ENCODE data around the gene ADAMTS12. TPM values are rescaled to one million over a fixed set of nuclear protein-coding genes. Genes with fewer than 3 reads are reported as not detected.

ADAMTS12 gene
- total and polyA plus RNA-seq, 3 experiments from 2014 or later: not detected

GRCh38 chr5:33702867-33703266, 188.9 kb downstream of the ADAMTS12 start:
- H3K36me3 ChIP-seq (ENCODE audit: insufficient read depth, low read length): no peaks in the 10 kb centered on the region
- H3K36me3 Mint-ChIP-seq: peaks cover 0 to 5% (median 0%) of the 10 kb centered on the region in 3 donors
- no peak for DNase-seq
- no peak overlapping the region for H3K4me3 Mint-ChIP-seq
- peaks cover 0 to 20% (median 15%) of the 10 kb centered on the region in 5 donors for H3K9me3 Mint-ChIP-seq
- CTCF ChIA-PET: no interaction called here
- POLR2A ChIA-PET: no interaction called here
- no peak overlapping the region for H3K4me3 ChIP-seq (ENCODE audit: low read length)
- H3K9me3 ChIP-seq (ENCODE audit: low read length): no peaks in the 10 kb centered on the region
- peaks cover 6 to 8% of the 10 kb centered on the region in 2 donors for H3K27me3 Mint-ChIP-seq
- H3K27me3 ChIP-seq (ENCODE audit: insufficient read depth, low read length, poor library complexity, severe bottlenecking): no peaks in the 10 kb centered on the region
- no peaks in the 10 kb centered on the region for H3K4me1 Mint-ChIP-seq
- H3K27ac Mint-ChIP-seq: no peak overlapping the region
- H3K4me1 ChIP-seq (ENCODE audit: insufficient read depth, low read length): no peaks in the 10 kb centered on the region
- no peak overlapping the region for H3K27ac ChIP-seq (ENCODE audit: low read depth, low read length)

- Mint-ChIP-seq H3K9me3 (peaks cover 0 to 15% (median 8%) of the 10 kb centered on the region in 5 donors), H3K4me3 (no peak overlapping the region), H3K36me3 (peaks cover 0 to 3% (median 0%) of the 10 kb centered on the region in 3 donors), H3K27ac (no peak overlapping the region), H3K27me3 (peaks cover 6 to 8% of the 10 kb centered on the region in 2 donors), H3K4me1 (no peaks in the 10 kb centered on the region)
- no peak for DNase-seq
- Histone ChIP-seq H3K27me3 (ENCODE audit: insufficient read depth, low read length, poor library complexity, severe bottlenecking) (no peaks in the 10 kb centered on the region), H3K27ac (ENCODE audit: low read depth, low read length) (no peak overlapping the region), H3K9me3 (ENCODE audit: low read length) (no peaks in the 10 kb centered on the region), H3K36me3 (ENCODE audit: insufficient read depth, low read length) (no peaks in the 10 kb centered on the region), H3K4me1 (ENCODE audit: insufficient read depth, low read length) (no peaks in the 10 kb centered on the region), H3K4me3 (ENCODE audit: low read length) (no peak overlapping the region)
- POLR2A ChIA-PET: no interaction called here
- CTCF ChIA-PET: no interaction called here
These were observed 189.8 kb downstream of the ADAMTS12 start for GRCh38 chr5:33701951-33702350.

- DNase-seq: no peak
- Histone ChIP-seq H3K27me3 (ENCODE audit: insufficient read depth, low read length, poor library complexity, severe bottlenecking) (no peaks in the 10 kb centered on the region), H3K27ac (ENCODE audit: low read depth, low read length) (no peak overlapping the region), H3K4me3 (ENCODE audit: low read length) (no peak overlapping the region), H3K9me3 (ENCODE audit: low read length) (no peaks in the 10 kb centered on the region), H3K36me3 (ENCODE audit: insufficient read depth, low read length) (no peaks in the 10 kb centered on the region), H3K4me1 (ENCODE audit: insufficient read depth, low read length) (no peaks in the 10 kb centered on the region)
- CTCF ChIA-PET: no interaction called here
- Mint-ChIP-seq H3K27me3 (peaks cover 2 to 3% of the 10 kb centered on the region in 2 donors), H3K4me1 (no peaks in the 10 kb centered on the region), H3K36me3 (no peaks in the 10 kb centered on the region), H3K9me3 (peaks cover 0 to 8% (median 3%) of the 10 kb centered on the region in 5 donors), H3K27ac (no peak overlapping the region), H3K4me3 (no peak overlapping the region)
- POLR2A ChIA-PET: no interaction called here
These were observed 190.5 kb downstream of the ADAMTS12 start for GRCh38 chr5:33701251-33701650.

- peaks cover 2 to 8% (median 6%) of the 10 kb centered on the region in 5 donors for H3K9me3 Mint-ChIP-seq
- DNase-seq: no peak
- H3K27me3 Mint-ChIP-seq: peaks cover 1 to 2% of the 10 kb centered on the region in 2 donors
- ChIA-PET POLR2A (no interaction called here), CTCF (no interaction called here)
- Histone ChIP-seq H3K4me3 (ENCODE audit: low read length) (no peak overlapping the region), H3K4me1 (ENCODE audit: insufficient read depth, low read length) (no peaks in the 10 kb centered on the region), H3K27ac (ENCODE audit: low read depth, low read length) (no peak overlapping the region), H3K27me3 (ENCODE audit: insufficient read depth, low read length, poor library complexity, severe bottlenecking) (no peaks in the 10 kb centered on the region), H3K36me3 (ENCODE audit: insufficient read depth, low read length) (no peaks in the 10 kb centered on the region), H3K9me3 (ENCODE audit: low read length) (no peaks in the 10 kb centered on the region)
- H3K27ac Mint-ChIP-seq: no peak overlapping the region
- H3K4me1 Mint-ChIP-seq: no peaks in the 10 kb centered on the region
- no peak overlapping the region for H3K4me3 Mint-ChIP-seq
- H3K36me3 Mint-ChIP-seq: no peaks in the 10 kb centered on the region
These were observed 195.4 kb downstream of the ADAMTS12 start for GRCh38 chr5:33696411-33696810.

- H3K4me1 ChIP-seq (ENCODE audit: insufficient read depth, low read length): no peaks in the 10 kb centered on the region
- CTCF ChIA-PET: no interaction called here
These were observed 198.8 kb downstream of the ADAMTS12 start for GRCh38 chr5:33692980-33693379.

GRCh38 chr5:33691856-33692255, 199.9 kb downstream of the ADAMTS12 start:
- Histone ChIP-seq H3K4me1 (ENCODE audit: insufficient read depth, low read length) (no peaks in the 10 kb centered on the region), H3K27me3 (ENCODE audit: insufficient read depth, low read length, poor library complexity, severe bottlenecking) (no peaks in the 10 kb centered on the region), H3K36me3 (ENCODE audit: insufficient read depth, low read length) (no peaks in the 10 kb centered on the region), H3K9me3 (ENCODE audit: low read length) (no peaks in the 10 kb centered on the region), H3K4me3 (ENCODE audit: low read length) (no peak overlapping the region), H3K27ac (ENCODE audit: low read depth, low read length) (no peak overlapping the region)
- DNase-seq: no peak
- Mint-ChIP-seq H3K4me1 (no peaks in the 10 kb centered on the region), H3K36me3 (no peaks in the 10 kb centered on the region), H3K4me3 (no peak overlapping the region), H3K27ac (no peak overlapping the region), H3K27me3 (peaks cover 6% of the 10 kb centered on the region in 2 donors), H3K9me3 (peaks cover 2 to 8% (median 6%) of the 10 kb centered on the region in 5 donors)
- CTCF ChIA-PET: no interaction called here
- POLR2A ChIA-PET: no interaction called here

More at GRCh38 chr5:33692980-33693379, 198.8 kb downstream of the ADAMTS12 start:
- H3K36me3 ChIP-seq (ENCODE audit: insufficient read depth, low read length): no peaks in the 10 kb centered on the region
- Mint-ChIP-seq H3K4me1 (no peaks in the 10 kb centered on the region), H3K27me3 (peaks cover 4 to 6% of the 10 kb centered on the region in 2 donors), H3K4me3 (no peak overlapping the region), H3K9me3 (peaks cover 2 to 8% (median 6%) of the 10 kb centered on the region in 5 donors), H3K27ac (no peak overlapping the region), H3K36me3 (no peaks in the 10 kb centered on the region)
- no peak overlapping the region for H3K27ac ChIP-seq (ENCODE audit: low read depth, low read length)
- H3K4me3 ChIP-seq (ENCODE audit: low read length): no peak overlapping the region
- POLR2A ChIA-PET: no interaction called here
- H3K9me3 ChIP-seq (ENCODE audit: low read length): no peaks in the 10 kb centered on the region
- DNase-seq: no peak
- no peaks in the 10 kb centered on the region for H3K27me3 ChIP-seq (ENCODE audit: insufficient read depth, low read length, poor library complexity, severe bottlenecking)

- CTCF ChIA-PET: no interaction called here
- no peaks in the 10 kb centered on the region for H3K36me3 ChIP-seq (ENCODE audit: insufficient read depth, low read length)
- POLR2A ChIA-PET: no interaction called here
These were observed 201.2 kb downstream of the ADAMTS12 start for GRCh38 chr5:33690374-33691135.

GRCh38 chr5:33688526-33688925, 203.3 kb downstream of the ADAMTS12 start:
- H3K9me3 ChIP-seq (ENCODE audit: low read length): no peaks in the 10 kb centered on the region
- DNase-seq: no peak
- no peak overlapping the region for H3K4me3 ChIP-seq (ENCODE audit: low read length)
- Mint-ChIP-seq H3K9me3 (peaks cover 1 to 2% (median 2%) of the 10 kb centered on the region in 5 donors), H3K36me3 (no peaks in the 10 kb centered on the region), H3K4me1 (no peaks in the 10 kb centered on the region), H3K27me3 (peaks cover 5 to 6% of the 10 kb centered on the region in 2 donors), H3K27ac (no peak overlapping the region), H3K4me3 (no peak overlapping the region)
- ChIA-PET CTCF (no interaction called here), POLR2A (no interaction called here)
- no peak overlapping the region for H3K27ac ChIP-seq (ENCODE audit: low read depth, low read length)
- H3K27me3 ChIP-seq (ENCODE audit: insufficient read depth, low read length, poor library complexity, severe bottlenecking): no peaks in the 10 kb centered on the region
- no peaks in the 10 kb centered on the region for H3K4me1 ChIP-seq (ENCODE audit: insufficient read depth, low read length)
- H3K36me3 ChIP-seq (ENCODE audit: insufficient read depth, low read length): no peaks in the 10 kb centered on the region

More at GRCh38 chr5:33690374-33691135, 201.2 kb downstream of the ADAMTS12 start:
- H3K36me3 Mint-ChIP-seq: no peaks in the 10 kb centered on the region
- peaks cover 2 to 7% (median 6%) of the 10 kb centered on the region in 5 donors for H3K9me3 Mint-ChIP-seq
- H3K27me3 Mint-ChIP-seq: peaks cover 6% of the 10 kb centered on the region in 2 donors
- H3K4me3 Mint-ChIP-seq: no peak overlapping the region
- H3K27ac Mint-ChIP-seq: no peak overlapping the region
- Histone ChIP-seq H3K9me3 (ENCODE audit: low read length) (no peaks in the 10 kb centered on the region), H3K4me3 (ENCODE audit: low read length) (no peak overlapping the region), H3K27me3 (ENCODE audit: insufficient read depth, low read length, poor library complexity, severe bottlenecking) (no peaks in the 10 kb centered on the region), H3K4me1 (ENCODE audit: insufficient read depth, low read length) (no peaks in the 10 kb centered on the region), H3K27ac (ENCODE audit: low read depth, low read length) (no peak overlapping the region)
- no peaks in the 10 kb centered on the region for H3K4me1 Mint-ChIP-seq
- DNase-seq: no peak
